GM19438 (cell line): ENCODE results near the gene CIDEB.

Source experiments
- ATAC-seq: cut with Tn5 transposase; IDR thresholded peaks from one replicate; pipeline ENCODE4 v1.9.1; 2021; ENCODE audit warnings: low read depth; ENCODE audit not compliant: unreplicated experiment

CIDEB gene

GRCh38 chr14:24256960-24257359 lies 50.8 kb downstream of the CIDEB start:
- ATAC-seq, result no peak

- no peak for ATAC-seq
Measured at GRCh38 chr14:24255931-24256711, 51.7 kb downstream of the CIDEB start.

GRCh38 chr14:24255438-24255837 lies 52.3 kb downstream of the CIDEB start:
- no peak for ATAC-seq
